ENCODE data around the gene ITGA11. TPM values are rescaled to one million over a fixed set of nuclear protein-coding genes. Genes with fewer than 3 reads are reported as not detected.

The ITGA11 gene
- total RNA-seq, 1 donor from 2014 or later = 0.92 TPM

- Mint-ChIP-seq H3K4me3 (no peak overlapping the region), H3K27ac (no peak overlapping the region), H3K9me3 (no peaks in the 10 kb centered on the region), H3K36me3 (no peaks in the 10 kb centered on the region), H3K4me1 (ENCODE audit: unreplicated experiment) (peaks cover 21% of the 10 kb centered on the region), H3K27me3 (peaks cover 14% of the 10 kb centered on the region)
- DNase-seq (ENCODE audit: extremely low spot score, unreplicated experiment) = no peak
- TF ChIP-seq CTCF (conservative IDR thresholded peaks at IDR 0.05) = no peak
These were observed 112.7 kb downstream of the ITGA11 start for GRCh38 chr15:68318931-68319909.

GRCh38 chr15:68318008-68318835 is 113.7 kb downstream of the ITGA11 start:
- Mint-ChIP-seq H3K36me3 (no peaks in the 10 kb centered on the region), H3K27me3 (peaks cover 9% of the 10 kb centered on the region), H3K4me1 (ENCODE audit: unreplicated experiment) (peaks cover 21% of the 10 kb centered on the region), H3K4me3 (no peak overlapping the region), H3K9me3 (no peaks in the 10 kb centered on the region), H3K27ac (no peak overlapping the region)
- TF ChIP-seq CTCF (conservative IDR thresholded peaks at IDR 0.05) = no peak
- no peak for DNase-seq (ENCODE audit: extremely low spot score, unreplicated experiment)

- Mint-ChIP-seq H3K4me1 (ENCODE audit: unreplicated experiment) (peaks cover 21% of the 10 kb centered on the region), H3K36me3 (no peaks in the 10 kb centered on the region), H3K27ac (no peak overlapping the region), H3K4me3 (no peak overlapping the region), H3K9me3 (no peaks in the 10 kb centered on the region), H3K27me3 (peaks cover 9% of the 10 kb centered on the region)
- DNase-seq (ENCODE audit: extremely low spot score, unreplicated experiment) = no peak
- no peak for TF ChIP-seq CTCF (conservative IDR thresholded peaks at IDR 0.05)
These were observed 114.5 kb downstream of the ITGA11 start for GRCh38 chr15:68317281-68318007.

- Mint-ChIP-seq H3K36me3 (no peaks in the 10 kb centered on the region), H3K9me3 (no peaks in the 10 kb centered on the region), H3K4me3 (no peak overlapping the region), H3K4me1 (ENCODE audit: unreplicated experiment) (peaks cover 12% of the 10 kb centered on the region), H3K27ac (no peak overlapping the region), H3K27me3 (peaks cover 5% of the 10 kb centered on the region)
- DNase-seq (ENCODE audit: extremely low spot score, unreplicated experiment) = peak; percentile 66
- TF ChIP-seq CTCF (conservative IDR thresholded peaks at IDR 0.05) = peak; percentile 62
These were observed 115.7 kb downstream of the ITGA11 start for GRCh38 chr15:68316061-68316804.
